Cerebellar cortex (tissue), 1 donor: ENCODE measurements around the gene NCLN.
"Not testable (repeated sequence)": the region's sequence is repeated elsewhere in the genome, so short reads cannot be mapped to it uniquely, and the experiment has no call there.

ENCODE experiments used
- DNase-seq: peaks from one replicate; pipeline ENCODE4 v3.0.0-alpha.2; 2015; ENCODE audit warnings: low spot score

NCLN gene

GRCh38 chr19:3154957-3155736, 30.6 kb upstream of the NCLN start:
- no peak for DNase-seq

GRCh38 chr19:3157096-3157845, 28.5 kb upstream of the NCLN start:
- DNase-seq, result no peak

GRCh38 chr19:3159565-3159964, 26.2 kb upstream of the NCLN start:
- no peak for DNase-seq

- no peak for DNase-seq
Observed at GRCh38 chr19:3160219-3160618, 25.5 kb upstream of the NCLN start.

GRCh38 chr19:3161453-3161852, 24.3 kb upstream of the NCLN start:
- DNase-seq, result no peak

- no peak for DNase-seq
Observed at GRCh38 chr19:3162418-3163229, 23.1 kb upstream of the NCLN start.

- DNase-seq, result peak; percentile 80
Observed at GRCh38 chr19:3163230-3163886, 22.4 kb upstream of the NCLN start.

GRCh38 chr19:3163943-3164342, 21.8 kb upstream of the NCLN start:
- no peak for DNase-seq

GRCh38 chr19:3167533-3168272, 18.0 kb upstream of the NCLN start:
- DNase-seq, result no peak

GRCh38 chr19:3171894-3172672, 13.6 kb upstream of the NCLN start:
- no peak for DNase-seq

- not testable (repeated sequence) for DNase-seq
Observed at GRCh38 chr19:3172673-3173000, 13.1 kb upstream of the NCLN start.

GRCh38 chr19:3175781-3176714, 9.7 kb upstream of the NCLN start:
- DNase-seq, result no peak

GRCh38 chr19:3176715-3177501, 8.8 kb upstream of the NCLN start:
- DNase-seq, result no peak

GRCh38 chr19:3178377-3178972, 7.3 kb upstream of the NCLN start, which contains the start of gene S1PR4:
TSS of gene S1PR4 (plus strand) at chr19:3178769. CDS start at chr19:3178793, 24 bp downstream.
- no peak for DNase-seq

- no peak for DNase-seq
Observed at GRCh38 chr19:3178973-3179738, 6.6 kb upstream of the NCLN start.

GRCh38 chr19:3179739-3180293, 5.9 kb upstream of the NCLN start:
- no peak for DNase-seq
